Lower leg skin (tissue), 4 donors: Measurements from ENCODE around the gene RNF224. TPM values are rescaled to one million over a fixed set of nuclear protein-coding genes. Genes with fewer than 3 reads are reported as not detected.

Experiments used
- DNase-seq, 2 donors: peaks; one replicate each; pipeline ENCODE4 v3.0.0-alpha.2; 2019; ENCODE audit warnings: low spot score in 2 of 2
- H3K4me3 ChIP-seq: fragments of 200-600 bp; sonication (generic); 2 replicates; pipeline ENCODE4 v1.5.1; 2017; ENCODE audit warnings: mild to moderate bottlenecking, low read depth; ENCODE audit not compliant: poor library complexity, severe bottlenecking
- POLR2A ChIP-seq, 2 donors: fragments of 450-650 bp; IDR thresholded peaks; one replicate each; pipeline ENCODE4 v1.6.1; 2016 to 2017; ENCODE audit warnings: antibody characterized with exemption in 2 of 2, mild to moderate bottlenecking in 1 of 2, moderate library complexity in 1 of 2
- WGBS, 2 donors: methylation state at CpG; one replicate each; pipeline ENCODE4 v1.1.5; 2018; 5-methylcytosine and 5-hydroxymethylcytosine counted together
- intact Hi-C: fragments of 100-400 bp; cut with DNase I; formaldehyde crosslinking; loops from one replicate; pipeline ENCODE4 v1.15.0; 2023; ENCODE audit warnings: low total_unique reads
- total RNA-seq, 4 donors: library from RNA; depleted of rRNA; stranded (reverse); fragments of >200 nt; gene quantifications; one replicate each; pipeline ENCODE4 v1.1.0, GENCODE V29; 2016
- TF ChIP-seq, protein P1 (sequence below), 3 donors: fragments of 450-650 bp; IDR thresholded peaks; one replicate each; pipeline ENCODE4 v1.5.1; 2016; ENCODE audit warnings: antibody characterized with exemption in 3 of 3, mild to moderate bottlenecking in 3 of 3, moderate library complexity in 2 of 3

The RNF224 gene
- total RNA-seq, 4 donors from 2014 or later: 0.25 to 3.2 (median 2.4) TPM; not detected in 1

DNA sequence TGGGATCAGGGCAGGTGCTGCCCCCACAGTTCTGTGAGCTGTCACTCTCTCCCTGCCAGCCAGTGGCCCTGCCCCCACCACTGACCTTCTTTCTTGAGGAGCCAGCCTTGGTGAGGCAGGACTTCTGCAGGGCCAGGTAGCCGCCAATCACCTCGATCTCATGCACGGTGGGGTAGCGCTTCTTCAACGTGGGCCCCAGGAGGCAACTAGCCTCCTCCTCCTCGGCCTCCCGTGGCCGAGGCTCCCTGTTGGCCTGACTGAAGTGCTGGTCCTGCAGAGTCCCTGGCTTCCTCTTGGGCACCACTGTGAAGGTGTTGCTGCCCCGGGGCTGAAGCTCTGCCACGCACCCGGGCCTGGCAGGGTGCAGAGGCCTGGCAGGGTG, 28.4 kb upstream of the RNF224 start:
- intact Hi-C loops: no loop called here
- 82 to 83% methylated on average over 8 of the region's 11 CpGs for WGBS, 2 donors
- no peak overlapping the region for H3K4me3 ChIP-seq
- TF ChIP-seq, protein P1, sequence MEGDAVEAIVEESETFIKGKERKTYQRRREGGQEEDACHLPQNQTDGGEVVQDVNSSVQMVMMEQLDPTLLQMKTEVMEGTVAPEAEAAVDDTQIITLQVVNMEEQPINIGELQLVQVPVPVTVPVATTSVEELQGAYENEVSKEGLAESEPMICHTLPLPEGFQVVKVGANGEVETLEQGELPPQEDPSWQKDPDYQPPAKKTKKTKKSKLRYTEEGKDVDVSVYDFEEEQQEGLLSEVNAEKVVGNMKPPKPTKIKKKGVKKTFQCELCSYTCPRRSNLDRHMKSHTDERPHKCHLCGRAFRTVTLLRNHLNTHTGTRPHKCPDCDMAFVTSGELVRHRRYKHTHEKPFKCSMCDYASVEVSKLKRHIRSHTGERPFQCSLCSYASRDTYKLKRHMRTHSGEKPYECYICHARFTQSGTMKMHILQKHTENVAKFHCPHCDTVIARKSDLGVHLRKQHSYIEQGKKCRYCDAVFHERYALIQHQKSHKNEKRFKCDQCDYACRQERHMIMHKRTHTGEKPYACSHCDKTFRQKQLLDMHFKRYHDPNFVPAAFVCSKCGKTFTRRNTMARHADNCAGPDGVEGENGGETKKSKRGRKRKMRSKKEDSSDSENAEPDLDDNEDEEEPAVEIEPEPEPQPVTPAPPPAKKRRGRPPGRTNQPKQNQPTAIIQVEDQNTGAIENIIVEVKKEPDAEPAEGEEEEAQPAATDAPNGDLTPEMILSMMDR (IDR thresholded peaks at IDR 0.05): no peak
- no peak for TF ChIP-seq POLR2A (IDR thresholded peaks at IDR 0.05)
- no peak for DNase-seq

DNA sequence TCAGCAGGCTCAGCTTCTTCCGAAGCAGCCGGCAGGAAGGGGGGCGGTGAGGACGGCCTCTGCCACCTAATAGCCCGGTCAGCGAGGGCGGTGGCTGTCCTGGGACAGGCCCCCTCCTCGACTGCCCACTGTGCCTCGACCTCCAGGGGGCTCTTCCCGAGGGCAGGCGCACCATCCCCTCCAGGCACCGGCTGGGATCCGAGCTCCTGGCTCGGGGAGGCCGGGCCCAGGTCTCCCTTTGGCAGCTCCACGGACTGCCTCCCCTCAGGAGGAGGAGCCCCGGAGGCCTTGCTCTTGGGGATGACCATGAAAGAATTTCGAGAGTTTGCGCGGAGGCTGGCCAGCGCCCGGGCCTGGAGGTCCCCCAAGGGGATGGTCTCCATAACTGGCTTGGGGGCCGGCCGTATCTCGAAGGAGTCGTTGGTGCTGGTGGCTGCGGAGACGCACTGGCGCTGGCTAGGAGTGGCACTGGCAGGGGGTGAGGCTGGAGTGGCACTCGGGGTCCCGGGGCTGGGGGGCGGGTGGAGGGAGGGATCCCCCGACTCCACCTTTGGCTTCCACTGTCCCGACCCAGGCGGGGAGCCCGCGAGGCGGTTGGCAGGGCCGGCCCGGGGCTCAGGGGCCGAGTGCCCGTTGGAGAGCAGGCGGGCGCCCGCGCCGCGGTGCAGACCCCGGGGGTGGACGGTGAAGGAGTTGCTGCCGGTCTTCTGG, 27.7 kb upstream of the RNF224 start:
- no peak for DNase-seq
- no peak overlapping the region for H3K4me3 ChIP-seq
- intact Hi-C loops: no loop called here
- TF ChIP-seq POLR2A (IDR thresholded peaks at IDR 0.05): no peak
- TF ChIP-seq, protein P1 (IDR thresholded peaks at IDR 0.05): no peak
- WGBS, 2 donors: 22 to 35% methylated on average over 10 to 26 of the region's 51 CpGs

DNA sequence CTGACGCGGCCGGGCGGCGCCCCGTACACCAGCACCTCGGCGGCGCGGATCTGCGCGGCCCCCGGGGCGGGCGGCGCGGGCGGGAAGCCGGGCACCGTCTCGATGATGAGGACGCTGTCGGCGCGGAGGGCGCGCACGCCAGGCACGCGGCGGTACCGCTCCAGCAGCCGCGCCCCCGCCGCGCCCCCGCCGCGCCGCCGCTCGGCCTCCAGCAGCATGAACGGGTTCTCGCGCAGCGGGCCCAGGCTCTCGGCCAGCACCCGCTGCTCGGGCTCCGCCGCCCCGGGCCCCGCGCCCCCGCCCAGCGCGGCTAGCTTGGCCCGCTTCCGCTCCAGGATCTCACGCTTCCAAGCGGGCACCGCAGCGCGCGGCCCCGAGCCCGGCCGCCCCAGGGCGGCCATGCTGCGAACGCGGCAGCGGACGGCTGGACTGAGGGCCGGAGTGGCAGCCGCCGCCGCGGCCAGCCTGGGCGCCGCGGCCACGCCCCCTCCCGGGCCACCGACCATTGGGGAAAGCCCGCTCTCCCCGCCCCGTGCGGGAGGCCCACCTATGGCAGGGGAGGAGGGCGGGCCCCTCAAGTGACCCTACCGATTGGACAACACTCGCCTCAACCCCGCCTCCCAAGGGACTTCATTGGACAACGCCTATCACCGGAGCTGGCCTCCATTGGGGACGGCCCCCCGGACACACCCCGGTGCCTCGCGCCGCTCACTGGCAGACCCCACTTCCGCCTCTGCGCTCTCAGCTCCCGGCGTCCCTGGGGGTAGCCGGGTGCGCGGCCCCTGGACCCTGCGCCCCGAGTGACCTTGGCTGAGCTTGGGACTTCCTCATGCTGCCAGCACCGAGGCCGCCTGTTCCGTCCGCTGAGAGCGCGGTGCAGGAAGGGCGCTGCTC, 26.7 kb upstream of the RNF224 start, which contains the start of gene TPRN:
Gene TPRN (minus strand): TSS at position 431 of the 894 bp plus-strand sequence. CDS start 30 bp downstream, at position 401.
- WGBS, 2 donors: 0 to 1% methylated on average over 17 to 29 of the region's 118 CpGs
- intact Hi-C loops: no loop called here
- TF ChIP-seq, protein P1 (IDR thresholded peaks at IDR 0.05): no peak
- no peak for TF ChIP-seq POLR2A (IDR thresholded peaks at IDR 0.05)
- peak within 1 kb of the TSS; percentile 42 for H3K4me3 ChIP-seq
- peak; percentile 99 to 100 for DNase-seq

DNA sequence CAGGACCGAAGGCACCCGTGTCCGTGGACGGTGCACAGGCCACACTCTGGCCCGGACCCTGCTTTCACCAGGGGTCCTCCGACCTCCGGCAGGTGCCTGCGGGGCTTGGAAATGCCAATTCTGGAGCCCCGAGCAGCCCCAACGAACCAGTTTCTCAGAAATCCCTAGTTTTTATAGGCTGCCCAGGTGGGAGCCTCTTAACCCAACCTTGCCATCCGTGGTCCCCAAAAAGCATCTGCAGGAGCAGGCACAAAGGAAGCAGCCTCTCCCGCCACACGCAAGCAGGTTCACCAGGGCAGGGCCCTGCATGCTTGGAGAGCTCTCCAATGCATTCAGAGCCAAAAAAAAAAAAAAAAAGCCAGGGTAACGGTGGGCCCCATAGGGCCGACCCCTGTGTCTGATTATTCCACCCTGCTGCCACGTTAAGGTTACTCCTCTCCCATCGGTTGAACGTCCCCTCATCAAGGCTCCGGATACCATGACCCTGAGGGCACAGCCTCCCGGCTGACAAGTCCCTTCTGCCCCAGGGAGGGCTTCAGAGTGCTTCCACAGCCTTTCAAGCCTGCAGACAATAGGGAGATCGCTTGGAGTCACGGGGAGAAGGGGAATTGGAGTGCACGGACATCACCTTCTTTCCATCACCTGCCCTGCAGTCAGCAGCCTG, 26.0 kb upstream of the RNF224 start:
- no peak for TF ChIP-seq POLR2A (IDR thresholded peaks at IDR 0.05)
- TF ChIP-seq, protein P1 (IDR thresholded peaks at IDR 0.05): no peak
- intact Hi-C loops: no loop called here
- DNase-seq: no peak
- WGBS, 2 donors: 15 to 20% methylated on average over 20 to 22 of the region's 23 CpGs
- no peak overlapping the region for H3K4me3 ChIP-seq

DNA sequence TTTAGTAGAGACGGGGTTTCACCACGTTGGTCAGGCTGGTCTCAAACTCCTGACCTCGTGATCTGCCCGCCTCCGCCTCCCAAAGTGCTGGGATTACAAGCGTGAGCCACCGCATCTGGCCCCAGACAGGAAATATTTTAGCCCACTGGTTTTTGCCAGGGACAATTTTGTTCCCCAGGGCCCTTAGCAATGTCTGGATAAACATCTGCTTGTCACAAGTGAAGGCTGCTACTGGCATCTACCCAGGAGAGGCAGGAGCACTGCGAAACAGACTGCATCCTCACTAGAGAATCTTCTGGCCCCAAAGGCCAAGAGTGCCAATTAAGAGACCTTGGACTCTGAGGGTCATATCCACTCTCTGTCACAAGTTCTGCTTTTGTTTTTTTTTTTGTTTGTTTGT, 24.3 kb upstream of the RNF224 start:
- no peak for DNase-seq
- no peak overlapping the region for H3K4me3 ChIP-seq
- no peak for TF ChIP-seq POLR2A (IDR thresholded peaks at IDR 0.05)
- TF ChIP-seq, protein P1 (IDR thresholded peaks at IDR 0.05): no peak
- intact Hi-C loops: no loop called here
- WGBS, 2 donors: 69 to 73% methylated on average over 8 of the region's 8 CpGs
